Gastroesophageal sphincter (tissue), 3 donors: ENCODE results near the gene PTPRD.

Experiments
- CTCF ChIP-seq, 4 experiments: fragments of 200-600 bp in 2 of 4; fragments of 450-650 bp in 2 of 4; sonication (generic) in 1 of 4; IDR thresholded peaks; one replicate each; pipeline ENCODE4 v1.5.1; 2017 to 2019; ENCODE audit warnings: antibody characterized with exemption in 4 of 4, mild to moderate bottlenecking in 2 of 4, moderate library complexity in 2 of 4
- EP300 ChIP-seq: sonication (generic); formaldehyde crosslinking; IDR thresholded peaks from one replicate; pipeline ENCODE4 v1.6.1; 2017; ENCODE audit warnings: antibody characterized with exemption, mild to moderate bottlenecking
- POLR2A ChIP-seq, 2 donors: fragments of 450-650 bp; IDR thresholded peaks; one replicate each; pipeline ENCODE4 v1.6.1; 2017; ENCODE audit warnings: antibody characterized with exemption in 2 of 2, mild to moderate bottlenecking in 2 of 2, moderate library complexity in 1 of 2

GRCh38 chr9:10438955-10439354, 173.8 kb downstream of the PTPRD start:
- no peak for TF ChIP-seq CTCF (IDR thresholded peaks at IDR 0.05)
- no peak for TF ChIP-seq POLR2A (IDR thresholded peaks at IDR 0.05)
- no peak for TF ChIP-seq EP300
